ENCODE data around the gene TAF1C.

Gene TAF1C

DNA sequence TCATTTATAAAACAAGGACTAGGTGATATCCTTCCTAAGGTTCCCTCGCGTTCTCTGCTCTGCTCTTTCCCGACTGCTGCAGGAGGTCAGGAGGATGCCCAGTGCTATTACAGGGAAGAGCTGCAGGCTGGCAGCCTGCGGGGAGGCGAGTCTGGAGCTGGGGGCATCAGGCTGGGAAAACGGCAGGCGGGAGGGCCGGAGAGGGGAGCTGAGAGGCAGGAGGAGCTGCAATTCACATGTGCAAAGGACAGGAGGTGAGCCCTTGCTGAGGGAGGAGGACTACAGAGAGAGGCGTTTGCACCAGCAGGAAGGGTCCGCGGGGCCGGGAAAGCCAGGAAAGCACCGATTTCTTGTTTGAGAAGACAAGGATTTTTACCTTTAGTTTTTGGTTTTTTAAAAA lies 12.2 kb upstream of the TAF1C start:
- TF ChIP-seq, protein P1, sequence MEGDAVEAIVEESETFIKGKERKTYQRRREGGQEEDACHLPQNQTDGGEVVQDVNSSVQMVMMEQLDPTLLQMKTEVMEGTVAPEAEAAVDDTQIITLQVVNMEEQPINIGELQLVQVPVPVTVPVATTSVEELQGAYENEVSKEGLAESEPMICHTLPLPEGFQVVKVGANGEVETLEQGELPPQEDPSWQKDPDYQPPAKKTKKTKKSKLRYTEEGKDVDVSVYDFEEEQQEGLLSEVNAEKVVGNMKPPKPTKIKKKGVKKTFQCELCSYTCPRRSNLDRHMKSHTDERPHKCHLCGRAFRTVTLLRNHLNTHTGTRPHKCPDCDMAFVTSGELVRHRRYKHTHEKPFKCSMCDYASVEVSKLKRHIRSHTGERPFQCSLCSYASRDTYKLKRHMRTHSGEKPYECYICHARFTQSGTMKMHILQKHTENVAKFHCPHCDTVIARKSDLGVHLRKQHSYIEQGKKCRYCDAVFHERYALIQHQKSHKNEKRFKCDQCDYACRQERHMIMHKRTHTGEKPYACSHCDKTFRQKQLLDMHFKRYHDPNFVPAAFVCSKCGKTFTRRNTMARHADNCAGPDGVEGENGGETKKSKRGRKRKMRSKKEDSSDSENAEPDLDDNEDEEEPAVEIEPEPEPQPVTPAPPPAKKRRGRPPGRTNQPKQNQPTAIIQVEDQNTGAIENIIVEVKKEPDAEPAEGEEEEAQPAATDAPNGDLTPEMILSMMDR (IDR thresholded peaks at IDR 0.05; ENCODE audit: insufficient read depth, low read depth, low read length, missing control alignments), result no peak
- no peak overlapping the region for H3K4me3 ChIP-seq (ENCODE audit: low read length)
- DNase-seq (ENCODE audit: low read depth), result no peak

DNA sequence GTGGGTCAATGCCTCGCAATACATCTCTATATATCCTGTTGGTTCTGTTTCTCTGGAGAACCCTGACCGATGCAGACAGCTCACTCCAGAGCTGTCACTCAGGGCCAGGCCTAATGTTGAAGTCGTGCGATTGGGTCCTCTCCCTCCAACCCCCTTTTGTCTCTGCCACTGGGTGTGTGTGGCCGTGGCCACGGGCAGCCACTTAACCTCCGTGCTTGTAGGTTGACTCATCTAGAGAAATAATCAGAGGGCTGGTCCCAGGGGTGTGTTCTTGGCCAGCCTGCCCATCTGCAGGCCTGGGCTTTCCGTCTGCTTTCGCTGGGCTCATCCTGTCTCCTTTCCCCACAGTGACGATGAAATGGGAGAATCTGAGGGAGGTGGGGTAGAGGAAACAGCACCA lies 11.5 kb upstream of the TAF1C start:
- H3K4me3 ChIP-seq (ENCODE audit: low read length), result no peak overlapping the region
- TF ChIP-seq, protein P1 (IDR thresholded peaks at IDR 0.05; ENCODE audit: insufficient read depth, low read depth, low read length, missing control alignments), result no peak
- peak; percentile 71 for DNase-seq (ENCODE audit: low read depth)

DNA sequence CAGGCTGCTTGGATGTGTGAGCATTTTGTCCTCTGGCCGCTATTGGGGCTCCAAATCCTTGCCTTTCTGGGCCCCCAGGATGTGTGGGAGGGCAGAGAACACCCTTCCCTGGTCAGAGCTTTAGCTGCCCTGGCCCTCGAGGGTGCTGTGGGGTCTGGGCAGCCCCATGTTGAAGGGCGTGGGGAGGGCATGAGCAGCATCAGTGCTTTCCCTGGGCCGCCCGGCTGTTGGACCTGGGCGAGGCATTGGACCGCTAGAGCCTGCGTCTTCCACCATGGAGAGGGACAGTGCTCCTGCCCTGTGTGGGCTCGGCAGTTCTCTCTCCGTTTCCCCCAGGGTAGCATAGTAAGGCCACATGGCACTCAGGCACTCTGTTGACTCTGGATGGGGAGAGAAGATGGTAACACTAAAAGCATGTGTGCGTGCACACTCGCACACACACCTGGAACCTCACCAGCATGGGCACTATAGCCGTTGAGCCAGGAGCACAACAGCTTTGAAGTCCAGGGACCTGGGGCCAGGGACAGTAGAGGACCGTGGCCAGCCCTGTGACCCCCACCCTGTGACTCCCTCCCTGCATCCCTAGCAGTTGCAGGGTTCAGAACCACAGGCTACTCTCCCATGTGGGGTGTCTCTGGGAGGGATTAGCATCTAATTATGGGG lies 10.7 kb upstream of the TAF1C start:
- TF ChIP-seq, protein P1 (IDR thresholded peaks at IDR 0.05; ENCODE audit: insufficient read depth, low read depth, low read length, missing control alignments), result no peak

DNA sequence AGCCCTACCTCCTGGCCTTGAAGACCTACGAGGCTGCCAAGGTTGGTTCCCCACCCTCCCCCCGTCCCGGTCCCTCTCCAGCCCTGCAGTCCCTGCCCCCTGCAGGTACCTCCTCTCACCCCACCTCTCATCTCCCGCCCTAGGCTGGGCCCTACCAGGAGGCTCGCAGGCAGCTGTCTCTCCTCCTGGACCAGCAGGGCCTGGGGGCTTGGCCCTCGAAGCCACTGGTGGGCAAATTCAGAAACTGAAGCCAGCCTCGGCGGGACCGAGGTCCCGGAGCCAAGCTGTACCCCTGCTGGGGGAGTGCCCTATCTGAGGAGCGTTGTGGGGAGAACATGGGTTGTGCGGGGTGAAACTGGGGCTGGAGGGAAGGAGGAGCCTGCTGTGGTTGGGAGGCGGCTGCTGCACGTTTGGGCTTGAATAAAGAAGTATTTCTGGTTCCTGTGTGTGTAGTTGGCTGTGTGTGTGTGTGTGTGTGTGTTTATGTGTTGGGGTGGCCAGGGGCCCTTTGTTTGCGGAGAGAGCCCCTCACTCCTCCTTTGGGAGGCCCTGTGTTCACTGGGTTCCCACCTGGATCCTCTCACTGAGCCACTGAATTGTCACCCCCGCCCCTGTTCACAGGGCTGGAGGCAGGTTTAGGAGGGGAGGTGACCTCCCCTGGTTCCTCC lies 10.0 kb upstream of the TAF1C start:
- TF ChIP-seq, protein P1 (IDR thresholded peaks at IDR 0.05; ENCODE audit: insufficient read depth, low read depth, low read length, missing control alignments), result no peak
- peak; percentile 90 for DNase-seq (ENCODE audit: low read depth)
- H3K4me3 ChIP-seq (ENCODE audit: low read length), result peak overlapping the region; percentile 48

More for the DNA sequence above, 10.7 kb upstream of the TAF1C start:
- no peak overlapping the region for H3K4me3 ChIP-seq (ENCODE audit: low read length)
- DNase-seq (ENCODE audit: low read depth), result no peak

DNA sequence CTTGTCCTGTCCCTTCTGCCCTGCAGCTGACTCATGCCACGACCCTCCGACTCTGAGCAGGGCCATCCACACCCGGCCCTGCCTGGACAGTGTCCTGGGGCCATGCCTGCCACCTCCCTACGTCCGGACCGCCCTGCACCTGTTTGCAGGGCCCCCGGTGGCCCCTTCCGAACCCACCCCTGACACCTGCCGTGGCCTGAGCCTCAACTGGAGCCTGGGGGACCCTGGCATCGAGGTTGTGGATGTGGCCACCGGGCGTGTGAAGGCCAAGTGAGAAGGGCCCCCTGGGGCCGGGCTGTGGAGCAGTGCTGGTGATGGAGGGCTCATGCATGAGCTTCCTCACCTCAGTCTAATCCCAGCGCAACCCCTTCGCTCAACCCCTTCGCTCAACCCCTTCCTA lies 9.2 kb upstream of the TAF1C start:
- TF ChIP-seq, protein P1 (IDR thresholded peaks at IDR 0.05; ENCODE audit: insufficient read depth, low read depth, low read length, missing control alignments), result no peak
- peak overlapping the region; percentile 48 for H3K4me3 ChIP-seq (ENCODE audit: low read length)
- no peak for DNase-seq (ENCODE audit: low read depth)

DNA sequence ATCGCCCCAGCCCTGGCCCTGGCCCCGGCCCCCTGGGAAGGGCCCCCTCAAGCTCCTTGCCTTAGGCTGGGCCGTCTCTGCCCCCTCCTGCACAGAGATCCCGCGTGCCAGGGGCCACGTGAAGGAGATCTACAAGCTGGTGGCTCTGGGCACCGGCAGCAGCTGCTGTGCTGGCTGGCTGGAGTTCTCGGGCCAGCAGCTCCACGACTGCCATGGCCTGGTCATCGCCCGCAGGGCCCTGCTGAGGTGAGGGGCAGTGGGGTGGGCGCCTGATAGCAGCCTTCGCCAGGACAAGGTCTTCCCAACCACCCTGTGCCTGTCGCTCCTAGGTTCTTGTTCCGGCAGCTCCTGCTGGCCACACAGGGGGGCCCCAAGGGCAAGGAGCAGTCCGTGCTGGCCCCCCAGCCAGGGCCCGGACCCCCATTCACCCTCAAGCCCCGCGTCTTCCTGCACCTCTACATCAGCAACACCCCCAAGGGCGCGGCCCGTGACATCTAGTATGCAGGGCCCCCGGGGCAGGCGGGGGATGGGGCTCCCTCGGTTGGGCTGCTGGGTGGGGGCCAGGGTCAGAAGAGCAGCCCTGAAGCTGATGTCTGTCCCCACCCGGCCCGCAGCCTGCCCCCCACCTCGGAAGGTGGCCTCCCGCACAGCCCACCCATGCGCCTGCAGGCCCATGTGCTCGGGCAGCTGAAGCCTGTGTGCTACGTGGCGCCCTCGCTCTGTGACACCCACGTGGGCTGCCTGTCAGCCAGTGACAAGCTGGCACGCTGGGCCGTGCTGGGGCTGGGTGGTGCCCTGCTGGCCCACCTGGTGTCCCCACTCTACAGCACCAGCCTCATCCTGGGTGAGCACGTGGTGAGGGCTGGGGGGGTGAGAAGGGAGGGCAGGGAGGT lies 8.6 kb upstream of the TAF1C start:
- TF ChIP-seq, protein P1 (IDR thresholded peaks at IDR 0.05; ENCODE audit: insufficient read depth, low read depth, low read length, missing control alignments), result no peak
- DNase-seq (ENCODE audit: low read depth), result no peak
- H3K4me3 ChIP-seq (ENCODE audit: low read length), result no peak overlapping the region

Data from epithelial cell of esophagus (primary cell).